ENCODE measurements around the gene PPARA.

Gene PPARA

GRCh38 chr22:46150034-46150654 is at the start of gene PPARA:
PPARA (plus strand) TSS chr22:46150526; CDS start chr22:46198384, 47,858 bp downstream.
- H3K4me3 ChIP-seq (ENCODE audit: low read depth, low read length): peak within 1 kb of the TSS; percentile 92

GRCh38 chr22:46102159-46102558 is 48.2 kb upstream of the PPARA start:
- no peak for TF ChIP-seq CTCF (IDR thresholded peaks at IDR 0.05; ENCODE audit: borderline replicate concordance, insufficient read depth, low read depth, low read length)

More at GRCh38 chr22:46150034-46150654, at the start of gene PPARA:
- no peak for TF ChIP-seq CTCF (IDR thresholded peaks at IDR 0.05; ENCODE audit: borderline replicate concordance, insufficient read depth, low read depth, low read length)

GRCh38 chr22:46102752-46103151 is 47.6 kb upstream of the PPARA start:
- TF ChIP-seq CTCF (IDR thresholded peaks at IDR 0.05; ENCODE audit: borderline replicate concordance, insufficient read depth, low read depth, low read length): no peak
- no peak overlapping the region for H3K4me3 ChIP-seq (ENCODE audit: low read depth, low read length)

More at GRCh38 chr22:46102159-46102558, 48.2 kb upstream of the PPARA start:
- no peak overlapping the region for H3K4me3 ChIP-seq (ENCODE audit: low read depth, low read length)

GRCh38 chr22:46103181-46103580 is 47.1 kb upstream of the PPARA start:
- TF ChIP-seq CTCF (IDR thresholded peaks at IDR 0.05; ENCODE audit: borderline replicate concordance, insufficient read depth, low read depth, low read length): no peak
- no peak overlapping the region for H3K4me3 ChIP-seq (ENCODE audit: low read depth, low read length)

GRCh38 chr22:46103664-46104063 is 46.7 kb upstream of the PPARA start:
- TF ChIP-seq CTCF (IDR thresholded peaks at IDR 0.05; ENCODE audit: borderline replicate concordance, insufficient read depth, low read depth, low read length): no peak
- no peak overlapping the region for H3K4me3 ChIP-seq (ENCODE audit: low read depth, low read length)

- no peak overlapping the region for H3K4me3 ChIP-seq (ENCODE audit: low read depth, low read length)
- TF ChIP-seq CTCF (IDR thresholded peaks at IDR 0.05; ENCODE audit: borderline replicate concordance, insufficient read depth, low read depth, low read length): no peak
These were observed 46.0 kb upstream of the PPARA start for GRCh38 chr22:46104170-46104880.
